H1 (cell line): ENCODE data around the gene CHD9. TPM values are rescaled to one million over a fixed set of nuclear protein-coding genes. Genes with fewer than 3 reads are reported as not detected.

Source experiments
- EP300 ChIP-seq, 2 experiments: IDR thresholded peaks; 1 replicate in 1 of 2; 2 replicates in 1 of 2; pipeline ENCODE4 v1.6.1; 2011 to 2012; ENCODE audit warnings: low read depth in 2 of 2, low read length in 2 of 2, mild to moderate bottlenecking in 2 of 2, borderline replicate concordance in 1 of 2, inconsistent platforms in 1 of 2, moderate library complexity in 1 of 2
- polyA plus RNA-seq, 7 experiments: library from polyadenylated mRNA; depleted of rRNA in 3 of 7; stranded (reverse) in 5 of 7; unstranded in 2 of 7; fragments of >200 nt in 5 of 7; fragments of 200-250 nt in 2 of 7; gene quantifications; 1 replicate in 5 of 7; 2 replicates in 1 of 7; 4 replicates in 1 of 7; pipeline versions ENCODE4 v1.2.1 to v1.2.3, GENCODE V29; 2011 to 2013; ENCODE audit warnings: missing spikeins in 2 of 7, mixed read lengths in 2 of 7
- total RNA-seq: library from RNA; stranded (reverse); fragmentation: NEBNext Ultra II Directional; extraction: Animal tissue kit (Norgen Biotek cat#: 25700); gene quantifications from 2 replicates; pipeline ENCODE4 v1.2.1, GENCODE V29; 2021
- TF ChIP-seq, protein P1 (sequence below): fragments of 300-600 bp; sonication (generic); IDR thresholded peaks from 2 replicates; pipeline ENCODE4 v1.7.1; 2012; ENCODE audit warnings: low read length, moderate library complexity, mild to moderate bottlenecking, inconsistent platforms; ENCODE audit not compliant: insufficient replicate concordance

The CHD9 gene
- total and polyA plus RNA-seq, 2 of the 8 experiments (the other 6 are each of a cell fraction or from before 2014, with no cell fraction given): 9.9 to 32.4 TPM

DNA sequence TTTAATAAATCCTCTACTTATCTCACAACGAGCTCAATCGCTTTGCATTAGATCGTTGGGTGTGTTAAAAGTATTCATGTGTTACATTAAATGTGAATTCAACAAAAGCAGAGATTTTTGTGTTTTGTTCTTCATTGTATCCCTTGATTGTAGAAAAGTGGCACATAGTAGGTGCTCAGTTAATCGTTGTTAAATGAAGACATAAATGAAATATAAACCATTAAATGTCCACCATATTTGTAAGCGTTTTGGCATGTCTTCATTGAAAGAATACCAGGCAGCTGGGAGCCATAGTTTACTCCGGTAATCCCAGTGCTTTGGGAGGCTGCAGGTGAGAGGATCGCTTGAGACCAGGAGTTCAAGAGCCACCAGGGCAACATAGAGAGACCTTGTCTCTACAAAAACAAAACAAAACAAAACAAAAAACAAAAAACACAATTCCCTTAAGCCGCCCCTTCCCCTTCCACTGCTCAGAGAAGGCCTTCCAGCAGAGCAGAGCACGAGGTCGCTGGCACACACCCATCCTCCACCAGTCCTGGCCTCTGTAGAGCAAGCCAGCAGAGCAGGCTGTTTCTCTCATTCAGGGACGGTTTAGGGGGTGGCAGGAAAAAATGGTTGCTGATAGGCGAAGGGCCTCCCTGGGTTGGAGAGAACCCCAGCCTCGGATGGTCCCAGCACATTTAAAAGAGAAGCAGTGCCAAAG, 673 bp upstream of the CHD9 start (continued):
- TF ChIP-seq, protein P1, sequence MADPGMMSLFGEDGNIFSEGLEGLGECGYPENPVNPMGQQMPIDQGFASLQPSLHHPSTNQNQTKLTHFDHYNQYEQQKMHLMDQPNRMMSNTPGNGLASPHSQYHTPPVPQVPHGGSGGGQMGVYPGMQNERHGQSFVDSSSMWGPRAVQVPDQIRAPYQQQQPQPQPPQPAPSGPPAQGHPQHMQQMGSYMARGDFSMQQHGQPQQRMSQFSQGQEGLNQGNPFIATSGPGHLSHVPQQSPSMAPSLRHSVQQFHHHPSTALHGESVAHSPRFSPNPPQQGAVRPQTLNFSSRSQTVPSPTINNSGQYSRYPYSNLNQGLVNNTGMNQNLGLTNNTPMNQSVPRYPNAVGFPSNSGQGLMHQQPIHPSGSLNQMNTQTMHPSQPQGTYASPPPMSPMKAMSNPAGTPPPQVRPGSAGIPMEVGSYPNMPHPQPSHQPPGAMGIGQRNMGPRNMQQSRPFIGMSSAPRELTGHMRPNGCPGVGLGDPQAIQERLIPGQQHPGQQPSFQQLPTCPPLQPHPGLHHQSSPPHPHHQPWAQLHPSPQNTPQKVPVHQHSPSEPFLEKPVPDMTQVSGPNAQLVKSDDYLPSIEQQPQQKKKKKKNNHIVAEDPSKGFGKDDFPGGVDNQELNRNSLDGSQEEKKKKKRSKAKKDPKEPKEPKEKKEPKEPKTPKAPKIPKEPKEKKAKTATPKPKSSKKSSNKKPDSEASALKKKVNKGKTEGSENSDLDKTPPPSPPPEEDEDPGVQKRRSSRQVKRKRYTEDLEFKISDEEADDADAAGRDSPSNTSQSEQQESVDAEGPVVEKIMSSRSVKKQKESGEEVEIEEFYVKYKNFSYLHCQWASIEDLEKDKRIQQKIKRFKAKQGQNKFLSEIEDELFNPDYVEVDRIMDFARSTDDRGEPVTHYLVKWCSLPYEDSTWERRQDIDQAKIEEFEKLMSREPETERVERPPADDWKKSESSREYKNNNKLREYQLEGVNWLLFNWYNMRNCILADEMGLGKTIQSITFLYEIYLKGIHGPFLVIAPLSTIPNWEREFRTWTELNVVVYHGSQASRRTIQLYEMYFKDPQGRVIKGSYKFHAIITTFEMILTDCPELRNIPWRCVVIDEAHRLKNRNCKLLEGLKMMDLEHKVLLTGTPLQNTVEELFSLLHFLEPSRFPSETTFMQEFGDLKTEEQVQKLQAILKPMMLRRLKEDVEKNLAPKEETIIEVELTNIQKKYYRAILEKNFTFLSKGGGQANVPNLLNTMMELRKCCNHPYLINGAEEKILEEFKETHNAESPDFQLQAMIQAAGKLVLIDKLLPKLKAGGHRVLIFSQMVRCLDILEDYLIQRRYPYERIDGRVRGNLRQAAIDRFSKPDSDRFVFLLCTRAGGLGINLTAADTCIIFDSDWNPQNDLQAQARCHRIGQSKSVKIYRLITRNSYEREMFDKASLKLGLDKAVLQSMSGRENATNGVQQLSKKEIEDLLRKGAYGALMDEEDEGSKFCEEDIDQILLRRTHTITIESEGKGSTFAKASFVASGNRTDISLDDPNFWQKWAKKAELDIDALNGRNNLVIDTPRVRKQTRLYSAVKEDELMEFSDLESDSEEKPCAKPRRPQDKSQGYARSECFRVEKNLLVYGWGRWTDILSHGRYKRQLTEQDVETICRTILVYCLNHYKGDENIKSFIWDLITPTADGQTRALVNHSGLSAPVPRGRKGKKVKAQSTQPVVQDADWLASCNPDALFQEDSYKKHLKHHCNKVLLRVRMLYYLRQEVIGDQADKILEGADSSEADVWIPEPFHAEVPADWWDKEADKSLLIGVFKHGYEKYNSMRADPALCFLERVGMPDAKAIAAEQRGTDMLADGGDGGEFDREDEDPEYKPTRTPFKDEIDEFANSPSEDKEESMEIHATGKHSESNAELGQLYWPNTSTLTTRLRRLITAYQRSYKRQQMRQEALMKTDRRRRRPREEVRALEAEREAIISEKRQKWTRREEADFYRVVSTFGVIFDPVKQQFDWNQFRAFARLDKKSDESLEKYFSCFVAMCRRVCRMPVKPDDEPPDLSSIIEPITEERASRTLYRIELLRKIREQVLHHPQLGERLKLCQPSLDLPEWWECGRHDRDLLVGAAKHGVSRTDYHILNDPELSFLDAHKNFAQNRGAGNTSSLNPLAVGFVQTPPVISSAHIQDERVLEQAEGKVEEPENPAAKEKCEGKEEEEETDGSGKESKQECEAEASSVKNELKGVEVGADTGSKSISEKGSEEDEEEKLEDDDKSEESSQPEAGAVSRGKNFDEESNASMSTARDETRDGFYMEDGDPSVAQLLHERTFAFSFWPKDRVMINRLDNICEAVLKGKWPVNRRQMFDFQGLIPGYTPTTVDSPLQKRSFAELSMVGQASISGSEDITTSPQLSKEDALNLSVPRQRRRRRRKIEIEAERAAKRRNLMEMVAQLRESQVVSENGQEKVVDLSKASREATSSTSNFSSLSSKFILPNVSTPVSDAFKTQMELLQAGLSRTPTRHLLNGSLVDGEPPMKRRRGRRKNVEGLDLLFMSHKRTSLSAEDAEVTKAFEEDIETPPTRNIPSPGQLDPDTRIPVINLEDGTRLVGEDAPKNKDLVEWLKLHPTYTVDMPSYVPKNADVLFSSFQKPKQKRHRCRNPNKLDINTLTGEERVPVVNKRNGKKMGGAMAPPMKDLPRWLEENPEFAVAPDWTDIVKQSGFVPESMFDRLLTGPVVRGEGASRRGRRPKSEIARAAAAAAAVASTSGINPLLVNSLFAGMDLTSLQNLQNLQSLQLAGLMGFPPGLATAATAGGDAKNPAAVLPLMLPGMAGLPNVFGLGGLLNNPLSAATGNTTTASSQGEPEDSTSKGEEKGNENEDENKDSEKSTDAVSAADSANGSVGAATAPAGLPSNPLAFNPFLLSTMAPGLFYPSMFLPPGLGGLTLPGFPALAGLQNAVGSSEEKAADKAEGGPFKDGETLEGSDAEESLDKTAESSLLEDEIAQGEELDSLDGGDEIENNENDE: no peak
- no peak for TF ChIP-seq EP300 (IDR thresholded peaks at IDR 0.05; ENCODE audit: borderline replicate concordance in 1 of 2, low read depth in 2 of 2, low read length in 2 of 2)
